Gastroesophageal sphincter (tissue), 4 donors: ENCODE data around the gene ZNF787. TPM values are rescaled to one million over a fixed set of nuclear protein-coding genes. Genes with fewer than 3 reads are reported as not detected.
A peak's percentile ranks its signal among the peaks of the same experiment; 100 is the strongest.

ENCODE experiments used
- ATAC-seq: fragments of 150-250 bp; one replicate; pipeline ENCODE4 v1.9.1; 2016; ENCODE audit warnings: mild to moderate bottlenecking, moderate library complexity
- H3K27ac ChIP-seq, 4 donors: fragments of 200-600 bp; sonication (generic) in 3 of 4; 1 replicate in 3 of 4; 2 replicates in 1 of 4; pipeline ENCODE4 v1.5.1; 2016 to 2019
- H3K27me3 ChIP-seq: fragments of 200-600 bp; sonication (generic); one replicate; pipeline ENCODE4 v1.5.1; 2019
- H3K36me3 ChIP-seq, 2 donors: fragments of 200-600 bp; sonication (generic); one replicate each; pipeline ENCODE4 v1.5.1; 2019; ENCODE audit warnings: control low read depth in 1 of 2
- H3K4me1 ChIP-seq, 3 donors: fragments of 200-600 bp; sonication (generic); 1 replicate in 2 of 3; 2 replicates in 1 of 3; pipeline ENCODE4 v1.5.1; 2016 to 2019; ENCODE audit warnings: control low read depth in 2 of 3
- H3K4me3 ChIP-seq, 2 donors: fragments of 200-600 bp; sonication (generic); one replicate each; pipeline ENCODE4 v1.5.1; 2019; ENCODE audit warnings: mild to moderate bottlenecking in 1 of 2, moderate library complexity in 1 of 2
- H3K9me3 ChIP-seq, 3 donors: fragments of 200-600 bp; sonication (generic); one replicate each; pipeline ENCODE4 v1.5.1; 2017 to 2019; ENCODE audit warnings: control low read depth in 2 of 3
- EP300 ChIP-seq: sonication (generic); formaldehyde crosslinking; IDR thresholded peaks from one replicate; pipeline ENCODE4 v1.6.1; 2017; ENCODE audit warnings: antibody characterized with exemption, mild to moderate bottlenecking
- POLR2A ChIP-seq, 2 donors: fragments of 450-650 bp; IDR thresholded peaks; one replicate each; pipeline ENCODE4 v1.6.1; 2017; ENCODE audit warnings: antibody characterized with exemption in 2 of 2, mild to moderate bottlenecking in 2 of 2, moderate library complexity in 1 of 2
- POLR2AphosphoS5 ChIP-seq: sonication (generic); formaldehyde crosslinking; IDR thresholded peaks from one replicate; pipeline ENCODE4 v1.6.1; 2017; ENCODE audit warnings: antibody characterized with exemption
- WGBS, 2 donors: methylation state at CpG; one replicate each; pipeline ENCODE4 v1.1.5; 2018; ENCODE audit warnings: low coverage in 1 of 2; 5-methylcytosine and 5-hydroxymethylcytosine counted together
- total RNA-seq, 4 donors: library from RNA; depleted of rRNA; stranded (reverse); fragments of >200 nt; gene quantifications; one replicate each; pipeline ENCODE4 v1.1.0, GENCODE V29; 2016
- TF ChIP-seq, protein P1 (sequence below), 4 experiments: fragments of 200-600 bp in 2 of 4; fragments of 450-650 bp in 2 of 4; sonication (generic) in 1 of 4; IDR thresholded peaks; one replicate each; pipeline ENCODE4 v1.5.1; 2017 to 2019; ENCODE audit warnings: antibody characterized with exemption in 4 of 4, mild to moderate bottlenecking in 2 of 4, moderate library complexity in 2 of 4

ZNF787 gene
- total RNA-seq, 4 donors from 2014 or later = 18.6 to 31.8 (median 19.7) TPM

DNA sequence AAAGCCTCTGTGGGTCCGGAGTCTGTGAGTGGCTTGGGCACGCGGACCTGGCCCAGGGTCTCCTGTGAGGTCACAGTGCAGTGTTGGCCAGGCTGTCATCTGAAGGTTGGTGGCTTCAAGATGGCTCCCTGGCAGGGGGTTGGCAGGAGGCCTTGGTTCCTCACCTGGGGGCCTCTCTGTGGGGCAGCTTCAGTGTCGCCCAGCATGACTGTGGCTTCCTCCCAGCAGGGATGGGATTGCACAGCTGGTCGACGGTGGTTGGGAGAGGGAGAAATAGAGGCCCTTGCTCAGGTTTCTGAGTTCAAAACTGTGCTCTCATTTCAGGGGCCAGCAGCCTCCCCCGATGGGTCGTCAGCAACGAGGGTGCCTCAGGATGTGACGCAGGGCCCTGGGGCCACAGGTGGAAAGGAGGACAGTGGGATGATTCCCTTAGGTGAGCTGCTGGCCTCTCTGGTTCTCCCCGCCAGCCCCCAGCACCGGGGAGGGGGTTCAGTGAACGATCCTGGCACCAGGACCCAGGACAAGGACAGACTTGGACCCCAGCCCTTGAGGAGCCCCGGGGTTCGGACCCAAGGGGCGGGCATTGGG lies 37.2 kb upstream of the ZNF787 start:
- peaks cover 0 to 85% of the 10 kb centered on the region in 2 donors for H3K36me3 ChIP-seq
- H3K9me3 ChIP-seq = no peaks in the 10 kb centered on the region
- peaks cover 0 to 15% (median 0%) of the 10 kb centered on the region in 3 donors for H3K4me1 ChIP-seq
- no peak overlapping the region for H3K4me3 ChIP-seq
- no peak overlapping the region for H3K27ac ChIP-seq
- no peaks in the 10 kb centered on the region for H3K27me3 ChIP-seq
- 92% methylated on average over 3 of the region's 16 CpGs; no CpG with 5 or more reads in 1 of the 2 donors for WGBS, 2 donors
- TF ChIP-seq EP300 = no peak
- TF ChIP-seq, protein P1, sequence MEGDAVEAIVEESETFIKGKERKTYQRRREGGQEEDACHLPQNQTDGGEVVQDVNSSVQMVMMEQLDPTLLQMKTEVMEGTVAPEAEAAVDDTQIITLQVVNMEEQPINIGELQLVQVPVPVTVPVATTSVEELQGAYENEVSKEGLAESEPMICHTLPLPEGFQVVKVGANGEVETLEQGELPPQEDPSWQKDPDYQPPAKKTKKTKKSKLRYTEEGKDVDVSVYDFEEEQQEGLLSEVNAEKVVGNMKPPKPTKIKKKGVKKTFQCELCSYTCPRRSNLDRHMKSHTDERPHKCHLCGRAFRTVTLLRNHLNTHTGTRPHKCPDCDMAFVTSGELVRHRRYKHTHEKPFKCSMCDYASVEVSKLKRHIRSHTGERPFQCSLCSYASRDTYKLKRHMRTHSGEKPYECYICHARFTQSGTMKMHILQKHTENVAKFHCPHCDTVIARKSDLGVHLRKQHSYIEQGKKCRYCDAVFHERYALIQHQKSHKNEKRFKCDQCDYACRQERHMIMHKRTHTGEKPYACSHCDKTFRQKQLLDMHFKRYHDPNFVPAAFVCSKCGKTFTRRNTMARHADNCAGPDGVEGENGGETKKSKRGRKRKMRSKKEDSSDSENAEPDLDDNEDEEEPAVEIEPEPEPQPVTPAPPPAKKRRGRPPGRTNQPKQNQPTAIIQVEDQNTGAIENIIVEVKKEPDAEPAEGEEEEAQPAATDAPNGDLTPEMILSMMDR (IDR thresholded peaks at IDR 0.05) = no peak
- no peak for TF ChIP-seq POLR2AphosphoS5
- TF ChIP-seq POLR2A (IDR thresholded peaks at IDR 0.05) = no peak
- ATAC-seq = no peak

DNA sequence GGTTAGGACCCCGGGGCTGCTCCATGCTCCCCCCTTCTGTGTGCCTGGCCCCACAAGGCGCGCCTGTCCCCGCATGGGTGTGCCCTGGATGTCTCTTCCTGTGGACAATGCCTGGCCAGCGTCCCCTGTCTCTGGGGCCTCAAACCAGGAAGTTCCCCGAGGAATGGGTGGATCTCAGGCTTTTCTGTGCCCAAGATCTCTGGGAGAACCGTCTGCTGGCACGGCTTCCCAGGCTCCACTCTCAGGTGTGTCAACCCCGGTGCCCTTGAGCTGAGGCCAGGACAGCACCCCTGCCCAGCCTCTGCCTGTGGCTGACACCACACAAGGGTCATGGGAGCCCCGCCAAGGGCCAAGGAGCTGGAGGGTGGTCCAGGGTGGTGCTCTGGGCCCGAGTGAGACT lies 35.7 kb upstream of the ZNF787 start:
- Histone ChIP-seq H3K4me3 (no peak overlapping the region), H3K36me3 (peaks cover 0 to 79% of the 10 kb centered on the region in 2 donors), H3K9me3 (no peaks in the 10 kb centered on the region), H3K4me1 (peaks cover 0 to 22% (median 0%) of the 10 kb centered on the region in 3 donors), H3K27me3 (no peaks in the 10 kb centered on the region), H3K27ac (peak overlapping the region in 3 of 4 donors; percentile 31 to 41 (median 37))
- no peak for ATAC-seq
- 100% methylated on average over 1 of the region's 11 CpGs; no CpG with 5 or more reads in 1 of the 2 donors for WGBS, 2 donors
- TF ChIP-seq EP300 = no peak
- no peak for TF ChIP-seq POLR2A (IDR thresholded peaks at IDR 0.05)
- TF ChIP-seq POLR2AphosphoS5 = no peak

DNA sequence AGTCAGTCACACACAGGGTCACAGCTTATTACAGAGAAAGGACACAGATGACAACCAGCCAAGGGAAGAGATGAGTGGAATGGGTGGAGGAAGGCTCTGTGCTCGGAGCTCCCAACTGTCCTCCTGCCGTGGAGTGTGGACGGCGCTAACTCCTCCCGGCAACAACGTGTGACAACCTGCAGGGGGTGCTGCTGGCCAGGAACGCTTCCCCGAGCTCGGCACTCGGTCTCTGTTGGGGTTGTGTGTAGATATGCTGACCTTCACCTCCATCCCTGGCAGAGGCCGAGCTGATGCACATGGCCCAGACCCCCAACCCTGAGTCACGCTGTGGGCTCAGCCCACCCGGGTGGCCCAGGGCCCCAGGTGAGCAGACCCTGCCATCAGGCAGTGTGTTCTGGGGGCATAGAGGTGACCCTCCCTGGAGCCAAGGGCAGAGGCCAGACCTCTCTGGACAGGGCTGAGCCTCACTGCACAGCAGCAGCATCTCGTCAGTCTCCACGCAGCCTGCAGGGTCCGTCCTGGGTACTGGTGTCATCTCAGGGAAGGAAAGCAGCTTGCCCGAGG lies 34.1 kb upstream of the ZNF787 start:
- Histone ChIP-seq H3K9me3 (no peaks in the 10 kb centered on the region), H3K4me1 (peaks cover 0 to 26% (median 0%) of the 10 kb centered on the region in 3 donors), H3K27me3 (no peaks in the 10 kb centered on the region), H3K36me3 (peaks cover 0 to 63% of the 10 kb centered on the region in 2 donors), H3K27ac (no peak overlapping the region), H3K4me3 (no peak overlapping the region)
- 0 to 30% methylated on average over 1 to 7 of the region's 17 CpGs for WGBS, 2 donors
- ATAC-seq = peak; percentile 19
- TF ChIP-seq, protein P1 (IDR thresholded peaks at IDR 0.05) = peak in 1 of 4 experiments; percentile 39
- TF ChIP-seq POLR2A (IDR thresholded peaks at IDR 0.05) = no peak

DNA sequence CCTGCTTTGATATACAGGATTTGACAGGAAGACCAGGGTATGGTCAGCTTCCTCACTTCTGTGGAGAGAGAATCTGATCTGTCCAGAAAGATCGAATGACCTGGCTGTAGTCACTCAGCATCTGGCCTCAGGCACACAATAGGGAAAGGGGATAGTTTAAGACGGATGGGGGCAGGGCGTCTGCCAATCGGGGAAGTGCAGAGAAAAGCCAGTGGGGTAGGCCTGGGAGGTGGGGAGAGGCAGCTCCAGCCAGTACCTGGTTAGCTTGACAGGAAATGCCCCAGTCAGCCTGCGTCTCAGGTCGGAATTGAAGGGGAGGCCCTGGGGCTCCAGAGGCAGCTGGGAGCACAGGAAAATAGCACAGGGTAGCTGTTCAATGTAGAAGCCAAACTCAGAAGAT lies 32.4 kb upstream of the ZNF787 start:
- H3K4me3 ChIP-seq = no peak overlapping the region
- H3K4me1 ChIP-seq = peaks cover 0 to 29% (median 0%) of the 10 kb centered on the region in 3 donors
- peak overlapping the region in 1 of 4 donors; percentile 29 for H3K27ac ChIP-seq
- no peak for ATAC-seq
- TF ChIP-seq EP300 (no peak), POLR2AphosphoS5 (no peak), POLR2A (IDR thresholded peaks at IDR 0.05) (no peak)
- TF ChIP-seq, protein P1 (IDR thresholded peaks at IDR 0.05) = no peak
- peaks cover 0 to 59% of the 10 kb centered on the region in 2 donors for H3K36me3 ChIP-seq
- no peaks in the 10 kb centered on the region for H3K27me3 ChIP-seq
- no peaks in the 10 kb centered on the region for H3K9me3 ChIP-seq
- WGBS, 2 donors = 60 to 62% methylated on average over 5 to 6 of the region's 6 CpGs

DNA sequence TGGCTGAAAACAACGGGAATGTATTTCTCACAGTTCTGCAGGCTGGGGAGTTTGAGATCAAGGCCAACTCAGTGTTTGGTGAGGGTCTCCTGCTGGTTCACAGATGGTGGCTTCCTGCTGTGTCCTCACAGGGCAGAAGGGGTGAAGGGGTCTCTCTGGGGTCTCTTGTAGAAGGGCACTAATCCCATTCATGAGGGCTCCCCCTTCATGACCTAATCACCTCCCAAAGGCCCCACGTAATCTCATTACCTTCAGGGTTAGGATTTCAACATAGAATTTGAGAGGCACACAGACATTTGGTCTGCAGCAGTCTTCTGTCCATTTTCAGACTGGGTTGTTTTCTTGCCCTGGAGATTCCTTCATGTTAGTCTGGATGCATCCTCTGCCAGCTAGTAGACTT lies 31.5 kb upstream of the ZNF787 start:
- Histone ChIP-seq H3K9me3 (no peaks in the 10 kb centered on the region), H3K36me3 (peaks cover 0 to 59% of the 10 kb centered on the region in 2 donors), H3K27me3 (no peaks in the 10 kb centered on the region), H3K4me1 (peaks cover 0 to 29% (median 0%) of the 10 kb centered on the region in 3 donors), H3K27ac (peak overlapping the region in 1 of 4 donors; percentile 27), H3K4me3 (no peak overlapping the region)
- 60 to 67% methylated on average over 1 to 2 of the region's 2 CpGs for WGBS, 2 donors
- no peak for TF ChIP-seq POLR2AphosphoS5
- no peak for TF ChIP-seq POLR2A (IDR thresholded peaks at IDR 0.05)
- TF ChIP-seq, protein P1 (IDR thresholded peaks at IDR 0.05) = no peak
- TF ChIP-seq EP300 = no peak
- ATAC-seq = no peak
